ENCODE results near the gene RIMBP2.

Gene RIMBP2

DNA sequence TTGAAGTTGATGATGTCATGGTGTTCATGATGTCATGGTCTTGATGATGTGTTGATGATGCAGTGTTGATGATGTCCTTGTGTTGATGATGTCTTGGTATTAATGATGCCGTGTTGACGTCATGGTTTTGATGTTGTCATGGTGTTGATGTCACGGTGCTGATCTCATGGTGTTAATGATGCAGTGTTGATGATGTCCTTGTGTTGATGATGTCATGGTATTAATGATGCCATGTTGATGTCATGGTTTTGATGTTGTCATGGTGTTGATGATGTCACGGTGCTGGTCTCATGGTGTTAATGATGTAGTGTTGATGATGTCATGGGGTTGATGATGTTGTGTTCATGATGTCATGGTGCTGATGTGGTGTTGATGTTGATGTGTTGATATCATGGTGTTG, 48.0 kb upstream of the RIMBP2 start:
- Histone ChIP-seq H3F3A (ENCODE audit: insufficient read depth, low read length) (0 out of 2 replicates have a peak, but pooled peaks cover 3% of the 10 kb centered on the region), H4K20me1 (ENCODE audit: insufficient read depth, low read length) (no peaks in the 10 kb centered on the region), H3K9me2 (replicated peaks; ENCODE audit: insufficient read depth, low read length) (no peaks in the 10 kb centered on the region), H3K27ac (ENCODE audit: low read length) (no peak overlapping the region), H3K4me3 (ENCODE audit: low read length) (no peak overlapping the region), H3K79me2 (ENCODE audit: low read length) (no peaks in the 10 kb centered on the region), H3K9me3 (replicated peaks; ENCODE audit: insufficient read depth, low read length) (no peaks in the 10 kb centered on the region), H3K4me2 (ENCODE audit: low read depth, low read length) (no peak overlapping the region), H3K9ac (ENCODE audit: low read length) (no peak overlapping the region), H3K27me3 (replicated peaks; ENCODE audit: insufficient read depth, low read length) (no peaks in the 10 kb centered on the region), H3K36me3 (replicated peaks; ENCODE audit: insufficient read depth, low read length) (no peaks in the 10 kb centered on the region), H3K4me1 (ENCODE audit: low read length) (0 out of 2 replicates have a peak, but pooled peaks cover 3% of the 10 kb centered on the region), H2AFZ (ENCODE audit: low read length) (no peak overlapping the region)
- DNase-seq: no peak
- TF ChIP-seq, protein P1, sequence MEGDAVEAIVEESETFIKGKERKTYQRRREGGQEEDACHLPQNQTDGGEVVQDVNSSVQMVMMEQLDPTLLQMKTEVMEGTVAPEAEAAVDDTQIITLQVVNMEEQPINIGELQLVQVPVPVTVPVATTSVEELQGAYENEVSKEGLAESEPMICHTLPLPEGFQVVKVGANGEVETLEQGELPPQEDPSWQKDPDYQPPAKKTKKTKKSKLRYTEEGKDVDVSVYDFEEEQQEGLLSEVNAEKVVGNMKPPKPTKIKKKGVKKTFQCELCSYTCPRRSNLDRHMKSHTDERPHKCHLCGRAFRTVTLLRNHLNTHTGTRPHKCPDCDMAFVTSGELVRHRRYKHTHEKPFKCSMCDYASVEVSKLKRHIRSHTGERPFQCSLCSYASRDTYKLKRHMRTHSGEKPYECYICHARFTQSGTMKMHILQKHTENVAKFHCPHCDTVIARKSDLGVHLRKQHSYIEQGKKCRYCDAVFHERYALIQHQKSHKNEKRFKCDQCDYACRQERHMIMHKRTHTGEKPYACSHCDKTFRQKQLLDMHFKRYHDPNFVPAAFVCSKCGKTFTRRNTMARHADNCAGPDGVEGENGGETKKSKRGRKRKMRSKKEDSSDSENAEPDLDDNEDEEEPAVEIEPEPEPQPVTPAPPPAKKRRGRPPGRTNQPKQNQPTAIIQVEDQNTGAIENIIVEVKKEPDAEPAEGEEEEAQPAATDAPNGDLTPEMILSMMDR (IDR thresholded peaks at IDR 0.05; ENCODE audit: low read length): no peak
- TF ChIP-seq EZH2 (optimal IDR thresholded peaks at IDR 0.05; ENCODE audit: low read depth, low read length) (no peak), EZH2phosphoT487 (IDR thresholded peaks at IDR 0.05; ENCODE audit: low read length) (no peak)

DNA sequence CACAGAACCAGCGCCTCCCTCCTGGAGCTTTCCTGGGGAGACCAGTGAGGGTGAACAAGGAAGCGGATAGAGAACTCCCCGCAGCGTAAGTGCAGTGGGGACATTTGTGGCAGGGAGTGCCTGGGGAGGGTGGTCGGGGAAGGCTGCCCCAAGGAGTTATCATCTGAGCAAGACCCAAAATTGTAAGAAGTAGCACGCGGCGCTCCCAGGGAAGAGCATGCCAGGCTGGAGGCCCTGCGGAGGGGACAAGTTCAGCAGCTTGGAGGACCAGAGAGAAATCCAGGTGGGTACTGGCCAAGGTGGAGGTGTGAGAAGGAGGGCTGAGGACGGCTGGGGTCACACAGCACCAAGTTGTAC, 46.2 kb upstream of the RIMBP2 start:
- H2AFZ ChIP-seq (ENCODE audit: low read length): no peak overlapping the region
- no peak for DNase-seq
- H3K4me2 ChIP-seq (ENCODE audit: low read depth, low read length): peak overlapping the region; percentile 54; the same call in 1 of the 2 replicates
- no peaks in the 10 kb centered on the region for H3K36me3 ChIP-seq (replicated peaks; ENCODE audit: insufficient read depth, low read length)
- H3K4me3 ChIP-seq (ENCODE audit: low read length): no peak overlapping the region
- H3K9me3 ChIP-seq (replicated peaks; ENCODE audit: insufficient read depth, low read length): no peaks in the 10 kb centered on the region
- H3K4me1 ChIP-seq (ENCODE audit: low read length): 0 out of 2 replicates have a peak, but pooled peaks cover 3% of the 10 kb centered on the region
- H3K9me2 ChIP-seq (replicated peaks; ENCODE audit: insufficient read depth, low read length): no peaks in the 10 kb centered on the region
- no peaks in the 10 kb centered on the region for H3K27me3 ChIP-seq (replicated peaks; ENCODE audit: insufficient read depth, low read length)
- H3K27ac ChIP-seq (ENCODE audit: low read length): no peak overlapping the region
- TF ChIP-seq EZH2phosphoT487 (IDR thresholded peaks at IDR 0.05; ENCODE audit: low read length): no peak
- TF ChIP-seq EZH2 (optimal IDR thresholded peaks at IDR 0.05; ENCODE audit: low read depth, low read length): no peak
- TF ChIP-seq, protein P1 (IDR thresholded peaks at IDR 0.05; ENCODE audit: low read length): no peak
- no peak overlapping the region for H3K9ac ChIP-seq (ENCODE audit: low read length)
- H4K20me1 ChIP-seq (ENCODE audit: insufficient read depth, low read length): no peaks in the 10 kb centered on the region
- H3F3A ChIP-seq (ENCODE audit: insufficient read depth, low read length): 0 out of 2 replicates have a peak, but pooled peaks cover 3% of the 10 kb centered on the region
- no peaks in the 10 kb centered on the region for H3K79me2 ChIP-seq (ENCODE audit: low read length)

DNA sequence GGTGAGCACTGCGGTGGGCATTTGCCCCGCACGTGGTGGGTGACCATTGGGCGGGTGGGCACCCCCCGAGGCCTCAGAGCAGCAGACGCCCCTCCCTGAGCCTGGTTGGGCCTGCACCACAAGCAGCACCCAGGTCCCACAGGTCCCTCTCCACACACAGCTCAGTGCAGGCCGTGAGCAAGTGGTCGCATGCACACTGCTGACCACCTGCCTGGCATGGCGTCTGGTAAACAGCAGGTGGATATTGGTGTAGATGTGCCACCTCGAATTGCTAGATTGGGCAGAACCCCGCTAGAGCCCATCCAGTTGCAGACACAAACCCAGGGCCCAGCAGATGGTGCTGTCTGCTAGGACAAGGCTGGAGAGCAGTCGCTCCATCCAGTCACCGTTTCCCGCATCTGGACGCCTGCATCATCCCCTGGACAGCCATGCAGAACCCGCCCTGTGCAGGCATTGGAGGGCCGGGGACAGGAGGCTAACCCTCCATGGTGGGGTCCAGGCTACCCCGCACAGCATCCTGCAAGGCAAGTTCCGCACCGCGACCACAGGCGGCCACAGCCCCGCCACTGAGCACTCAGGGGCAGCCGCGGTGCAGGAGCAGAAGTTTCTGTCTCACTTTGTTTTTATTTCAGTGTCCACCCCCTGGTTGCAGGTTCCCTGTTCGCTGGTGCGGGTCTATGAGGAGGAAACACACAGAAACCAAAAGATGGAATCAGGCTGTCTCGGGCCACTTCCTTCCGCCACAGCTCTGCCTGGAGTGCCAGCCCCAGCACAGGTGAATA, 45.6 kb upstream of the RIMBP2 start:
- peak; percentile 46 for DNase-seq
- Histone ChIP-seq H2AFZ (ENCODE audit: low read length) (no peak overlapping the region), H3K9me2 (replicated peaks; ENCODE audit: insufficient read depth, low read length) (no peaks in the 10 kb centered on the region), H3K27me3 (replicated peaks; ENCODE audit: insufficient read depth, low read length) (no peaks in the 10 kb centered on the region), H4K20me1 (ENCODE audit: insufficient read depth, low read length) (no peaks in the 10 kb centered on the region), H3K9me3 (replicated peaks; ENCODE audit: insufficient read depth, low read length) (no peaks in the 10 kb centered on the region), H3F3A (ENCODE audit: insufficient read depth, low read length) (0 out of 2 replicates have a peak, but pooled peaks cover 3% of the 10 kb centered on the region), H3K79me2 (ENCODE audit: low read length) (no peaks in the 10 kb centered on the region), H3K4me3 (ENCODE audit: low read length) (peak overlapping the region; percentile 36; the same call in 1 of the 2 replicates), H3K4me1 (ENCODE audit: low read length) (0 out of 2 replicates have a peak, but pooled peaks cover 3% of the 10 kb centered on the region), H3K4me2 (ENCODE audit: low read depth, low read length) (peak overlapping the region; percentile 54), H3K9ac (ENCODE audit: low read length) (no peak overlapping the region), H3K27ac (ENCODE audit: low read length) (no peak overlapping the region), H3K36me3 (replicated peaks; ENCODE audit: insufficient read depth, low read length) (no peaks in the 10 kb centered on the region)
- TF ChIP-seq, protein P1 (IDR thresholded peaks at IDR 0.05; ENCODE audit: low read length): peak; percentile 49
- no peak for TF ChIP-seq EZH2phosphoT487 (IDR thresholded peaks at IDR 0.05; ENCODE audit: low read length)
